SK-N-SH (cell line): Measurements from ENCODE around the gene TMEM221. TPM values are rescaled to one million over a fixed set of nuclear protein-coding genes. Genes with fewer than 3 reads are reported as not detected.

Experiments
- CTCF ChIA-PET: fragments of 300-600, 350-600 bp; formaldehyde crosslinking; extraction: SDS; loops from one replicate; lab custom pipeline; 2021; lab: Yijun Ruan, JAX
- POLR2A ChIA-PET: fragments of 350-600 bp; sonication (Branson Sonifier 250); formaldehyde crosslinking; extraction: SDS; loops from one replicate; lab custom pipeline; 2020; ENCODE audit warnings: antibody characterized with exemption, inconsistent platforms; lab: Yijun Ruan, JAX
- DNase-seq: peaks from one replicate; pipeline ENCODE4 v3.0.0; 2012
- H2AFZ ChIP-seq: fragments of 200-600 bp; sonication (generic); 2 replicates; pipeline ENCODE4 v1.8.1; 2016; ENCODE audit warnings: antibody characterized with exemption, mild to moderate bottlenecking, low read depth
- H3F3A ChIP-seq: fragments of 200-600 bp; sonication (generic); replicated peaks from 2 replicates; pipeline ENCODE3; 2016; ENCODE audit warnings: antibody characterized with exemption, mild to moderate bottlenecking; ENCODE audit not compliant: insufficient read depth
- H3K27ac ChIP-seq, 2 experiments: fragments of 200-500 bp in 1 of 2; fragments of 200-600 bp in 1 of 2; sonication (Bioruptor generic) in 1 of 2; sonication (generic), shearing (Covaris generic) in 1 of 2; 2 replicates each; pipeline versions ENCODE4 v1.5.1 to v1.6.1; 2014 to 2016; ENCODE audit warnings: low read depth in 2 of 2, inconsistent platforms in 1 of 2, low read length in 1 of 2, mild to moderate bottlenecking in 1 of 2, mixed read lengths in 1 of 2
- H3K27me3 ChIP-seq: fragments of 200-600 bp; sonication (generic), shearing (Covaris generic); 2 replicates; pipeline ENCODE4 v1.6.1; 2016; ENCODE audit warnings: mixed run types; ENCODE audit not compliant: insufficient read depth
- H3K36me3 ChIP-seq, 2 experiments: fragments of 200-500 bp in 1 of 2; fragments of 200-600 bp in 1 of 2; sonication (Bioruptor generic) in 1 of 2; sonication (generic) in 1 of 2; replicated peaks in 1 of 2; 2 replicates each; pipeline versions ENCODE3 to v1.5.1; 2014 to 2016; ENCODE audit warnings: low read length in 1 of 2, mild to moderate bottlenecking in 1 of 2; ENCODE audit not compliant: insufficient read depth in 2 of 2, control insufficient read depth in 1 of 2
- H3K4me1 ChIP-seq, 2 experiments: fragments of 200-500 bp in 1 of 2; fragments of 200-600 bp in 1 of 2; sonication (Bioruptor generic) in 1 of 2; sonication (generic), shearing (Covaris generic) in 1 of 2; 2 replicates each; pipeline versions ENCODE4 v1.5.1 to v1.6.1; 2014 to 2016; ENCODE audit warnings: low read depth in 1 of 2, low read length in 1 of 2, mixed run types in 1 of 2; ENCODE audit not compliant: insufficient read depth in 2 of 2, control insufficient read depth in 1 of 2
- H3K4me2 ChIP-seq: fragments of 200-600 bp; sonication (generic), shearing (Covaris generic); 2 replicates; pipeline ENCODE4 v1.6.1; 2017; ENCODE audit warnings: mixed run types
- H3K4me3 ChIP-seq, 2 experiments: fragments of 200-500 bp in 1 of 2; fragments of 200-600 bp in 1 of 2; sonication (Bioruptor generic) in 1 of 2; sonication (generic), shearing (Covaris generic) in 1 of 2; 2 replicates each; pipeline versions ENCODE4 v1.5.1 to v1.8.1; 2014 to 2016; ENCODE audit warnings: low read depth in 2 of 2, inconsistent platforms in 1 of 2, low read length in 1 of 2, mild to moderate bottlenecking in 1 of 2, mixed read lengths in 1 of 2, moderate library complexity in 1 of 2
- H3K79me2 ChIP-seq: fragments of 200-600 bp; sonication (generic); 2 replicates; pipeline ENCODE4 v1.8.1; 2017; ENCODE audit warnings: mild to moderate bottlenecking; ENCODE audit not compliant: insufficient read depth
- H3K9ac ChIP-seq: fragments of 200-600 bp; sonication (generic); 2 replicates; pipeline ENCODE4 v1.6.1; 2017; ENCODE audit warnings: mixed run types
- H3K9me2 ChIP-seq: fragments of 200-600 bp; sonication (generic); 2 replicates; pipeline ENCODE4 v1.6.1; 2017; ENCODE audit warnings: mixed run types
- H3K9me3 ChIP-seq: fragments of 200-600 bp; sonication (generic); 2 replicates; pipeline ENCODE4 v1.6.1; 2017; ENCODE audit warnings: mixed run types, mild to moderate bottlenecking, moderate library complexity
- H4K20me1 ChIP-seq: fragments of 200-600 bp; sonication (generic); 2 replicates; pipeline ENCODE4 v1.6.1; 2017; ENCODE audit warnings: mild to moderate bottlenecking, mixed run types; ENCODE audit not compliant: insufficient read depth
- CHD2 ChIP-seq: fragments of 150-350 bp; IDR thresholded peaks from 2 replicates; pipeline ENCODE4 v1.6.1; 2018; ENCODE audit warnings: low read length; ENCODE audit not compliant: partially characterized antibody
- ELF1 ChIP-seq: IDR thresholded peaks from 2 replicates; pipeline ENCODE4 v1.4.0; 2012
- EP300 ChIP-seq, 2 experiments: IDR thresholded peaks; 2 replicates each; pipeline versions ENCODE4 v1.4.0 to v1.6.1; 2012; ENCODE audit warnings: borderline replicate concordance in 1 of 2, low read depth in 1 of 2, low read length in 1 of 2
- EZH2phosphoT487 ChIP-seq: fragments of 200-600 bp; sonication (generic); IDR thresholded peaks from 2 replicates; pipeline ENCODE4 v1.6.1; 2017; ENCODE audit warnings: low read depth, mixed run types, mild to moderate bottlenecking, antibody characterized with exemption, moderate library complexity, borderline replicate concordance
- GABPA ChIP-seq: IDR thresholded peaks from 2 replicates; pipeline ENCODE4 v1.4.0; 2012; ENCODE audit warnings: low read depth, mild to moderate bottlenecking
- GATA2 ChIP-seq: sonication (generic); formaldehyde crosslinking; IDR thresholded peaks from 2 replicates; pipeline ENCODE4 v1.5.0; 2020; ENCODE audit warnings: mild to moderate bottlenecking, missing genetic modification reagents
- MXI1 ChIP-seq: IDR thresholded peaks from 2 replicates; pipeline ENCODE4 v1.6.1; 2012; ENCODE audit warnings: mild to moderate bottlenecking, low read depth, low read length, improper control_type of control experiment
- POLR2AphosphoS5 ChIP-seq: IDR thresholded peaks from 2 replicates; pipeline ENCODE4 v1.6.1; 2012; ENCODE audit warnings: low read depth, low read length
- RAD21 ChIP-seq: IDR thresholded peaks from 2 replicates; pipeline ENCODE4 v1.6.1; 2012; ENCODE audit warnings: mild to moderate bottlenecking, low read length
- SMC3 ChIP-seq: IDR thresholded peaks from 2 replicates; pipeline ENCODE4 v1.6.1; 2012; ENCODE audit warnings: low read depth, low read length, improper control_type of control experiment
- TAF1 ChIP-seq: IDR thresholded peaks from 2 replicates; pipeline ENCODE4 v1.6.1; 2012; ENCODE audit warnings: low read depth, mild to moderate bottlenecking, low read length, moderate library complexity, borderline replicate concordance
- TCF12 ChIP-seq: IDR thresholded peaks from 2 replicates; pipeline ENCODE4 v1.4.0; 2012
- WGBS: methylation state at CpG from one replicate; pipeline ENCODE4 v1.1.6; 2017; ENCODE audit warnings: low lambda C conversion rate; 5-methylcytosine and 5-hydroxymethylcytosine counted together
- polyA plus RNA-seq, 3 experiments: library from polyadenylated mRNA; depleted of rRNA; stranded (reverse); fragments of >200 nt; gene quantifications; 2 replicates each; pipeline ENCODE4 v1.2.3, GENCODE V29; 2012
- TF ChIP-seq, protein P1 (sequence below): fragments of 150-350 bp; IDR thresholded peaks from 2 replicates; pipeline ENCODE4 v1.6.1; 2017; ENCODE audit warnings: antibody characterized with exemption, low read length, low read depth, borderline replicate concordance
- TF ChIP-seq, protein P2 (sequence below): IDR thresholded peaks from 2 replicates; pipeline ENCODE4 v1.4.0; 2012; ENCODE audit warnings: low read depth, borderline replicate concordance
- TF ChIP-seq, protein P3 (sequence below): fragments of 150-350 bp; IDR thresholded peaks from 2 replicates; pipeline ENCODE4 v1.6.1; 2016; ENCODE audit warnings: mild to moderate bottlenecking, low read depth, low read length
- TF ChIP-seq, protein P4 (sequence below): fragments of 200-600 bp; sonication (generic); IDR thresholded peaks from 2 replicates; pipeline ENCODE4 v1.6.1; 2017; ENCODE audit warnings: antibody characterized with exemption, mild to moderate bottlenecking, moderate library complexity

Gene TMEM221
- polyA plus RNA-seq, 1 of the 3 experiments (the other 2 are of a cell fraction): 0.62 TPM

DNA sequence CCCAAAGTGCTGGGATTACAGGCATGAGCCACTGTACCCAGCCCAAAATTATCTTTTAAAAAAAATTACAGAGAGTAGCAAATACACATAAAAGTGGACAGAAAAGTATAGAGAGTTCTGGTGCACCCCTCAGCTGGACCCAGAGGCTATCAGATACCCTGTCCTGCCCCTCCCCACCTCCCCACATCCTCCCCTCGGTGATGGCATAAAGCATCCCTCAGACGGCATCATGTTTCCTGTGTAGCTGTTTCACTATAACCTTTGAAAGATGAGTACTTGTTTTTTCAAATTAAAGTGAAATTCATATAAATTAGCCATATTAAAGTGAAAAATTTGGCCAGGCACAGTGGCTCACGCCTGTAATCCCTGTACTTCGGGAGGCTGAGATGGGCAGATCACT is 41.9 kb upstream of the TMEM221 start:
- no peaks in the 10 kb centered on the region for H4K20me1 ChIP-seq
- ChIA-PET POLR2A (no interaction called here), CTCF (no interaction called here)
- H3F3A ChIP-seq: peaks cover 6% of the 10 kb centered on the region
- no peaks in the 10 kb centered on the region for H3K9me3 ChIP-seq
- H3K4me1 ChIP-seq: no peaks in the 10 kb centered on the region; a peak in 1 of 4 replicates
- WGBS: 73% methylated on average over 4 of the region's 4 CpGs
- DNase-seq: no peak
- H3K79me2 ChIP-seq: no peaks in the 10 kb centered on the region
- no peak overlapping the region for H3K4me2 ChIP-seq
- H3K27me3 ChIP-seq: no peaks in the 10 kb centered on the region
- H3K27ac ChIP-seq: no peak overlapping the region
- H3K4me3 ChIP-seq: no peak overlapping the region
- H2AFZ ChIP-seq: no peak overlapping the region
- TF ChIP-seq, protein P1, sequence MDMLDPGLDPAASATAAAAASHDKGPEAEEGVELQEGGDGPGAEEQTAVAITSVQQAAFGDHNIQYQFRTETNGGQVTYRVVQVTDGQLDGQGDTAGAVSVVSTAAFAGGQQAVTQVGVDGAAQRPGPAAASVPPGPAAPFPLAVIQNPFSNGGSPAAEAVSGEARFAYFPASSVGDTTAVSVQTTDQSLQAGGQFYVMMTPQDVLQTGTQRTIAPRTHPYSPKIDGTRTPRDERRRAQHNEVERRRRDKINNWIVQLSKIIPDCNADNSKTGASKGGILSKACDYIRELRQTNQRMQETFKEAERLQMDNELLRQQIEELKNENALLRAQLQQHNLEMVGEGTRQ: no peak
- TF ChIP-seq GATA2 (CRISPR knock-in tag) (no peak), EP300 (IDR thresholded peaks at IDR 0.05; ENCODE audit: borderline replicate concordance in 1 of 2, low read depth in 1 of 2, low read length in 1 of 2) (no peak), EZH2phosphoT487 (no peak), TCF12 (no peak), MXI1 (no peak), RAD21 (no peak), CHD2 (no peak), SMC3 (no peak), ELF1 (no peak), GABPA (no peak), TAF1 (no peak), POLR2AphosphoS5 (no peak)
- TF ChIP-seq, protein P2, sequence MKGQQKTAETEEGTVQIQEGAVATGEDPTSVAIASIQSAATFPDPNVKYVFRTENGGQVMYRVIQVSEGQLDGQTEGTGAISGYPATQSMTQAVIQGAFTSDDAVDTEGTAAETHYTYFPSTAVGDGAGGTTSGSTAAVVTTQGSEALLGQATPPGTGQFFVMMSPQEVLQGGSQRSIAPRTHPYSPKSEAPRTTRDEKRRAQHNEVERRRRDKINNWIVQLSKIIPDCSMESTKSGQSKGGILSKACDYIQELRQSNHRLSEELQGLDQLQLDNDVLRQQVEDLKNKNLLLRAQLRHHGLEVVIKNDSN: no peak
- TF ChIP-seq, protein P3, sequence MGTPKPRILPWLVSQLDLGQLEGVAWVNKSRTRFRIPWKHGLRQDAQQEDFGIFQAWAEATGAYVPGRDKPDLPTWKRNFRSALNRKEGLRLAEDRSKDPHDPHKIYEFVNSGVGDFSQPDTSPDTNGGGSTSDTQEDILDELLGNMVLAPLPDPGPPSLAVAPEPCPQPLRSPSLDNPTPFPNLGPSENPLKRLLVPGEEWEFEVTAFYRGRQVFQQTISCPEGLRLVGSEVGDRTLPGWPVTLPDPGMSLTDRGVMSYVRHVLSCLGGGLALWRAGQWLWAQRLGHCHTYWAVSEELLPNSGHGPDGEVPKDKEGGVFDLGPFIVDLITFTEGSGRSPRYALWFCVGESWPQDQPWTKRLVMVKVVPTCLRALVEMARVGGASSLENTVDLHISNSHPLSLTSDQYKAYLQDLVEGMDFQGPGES: no peak
- no peak overlapping the region for H3K9ac ChIP-seq
- peaks cover 0 to under 1% of the 10 kb centered on the region in 2 experiments for H3K36me3 ChIP-seq
- no peaks in the 10 kb centered on the region for H3K9me2 ChIP-seq

DNA sequence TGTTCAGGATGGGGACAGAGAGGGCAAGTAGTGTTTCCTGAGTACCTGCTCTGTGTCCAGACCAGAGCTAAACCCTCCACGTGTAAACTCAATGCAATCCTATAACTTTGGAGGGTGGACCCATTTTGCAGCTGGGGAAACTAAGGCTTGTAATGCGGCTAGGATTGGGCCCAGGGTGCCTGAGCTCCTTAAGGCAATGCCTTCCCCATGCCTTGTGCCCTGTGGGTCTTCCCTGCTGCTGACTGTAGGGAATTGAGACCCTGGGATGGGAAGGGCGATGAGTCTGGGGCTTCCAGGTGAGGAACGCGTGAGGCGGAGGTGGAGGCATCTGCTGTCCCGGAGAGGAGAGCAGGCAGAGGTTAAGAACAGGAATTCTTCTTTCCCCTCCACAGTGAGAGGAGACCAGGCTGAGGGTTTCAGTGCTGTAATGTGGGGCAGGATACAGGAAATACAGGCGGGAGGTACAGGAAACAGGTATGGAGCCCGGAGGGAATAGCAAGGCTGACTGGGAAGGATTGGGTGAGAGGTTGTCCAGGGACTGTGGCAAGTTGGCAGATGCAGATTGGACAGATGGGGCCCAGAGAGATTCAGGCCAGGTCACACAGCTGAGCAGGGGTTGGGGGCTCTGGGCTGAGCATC is 41.0 kb upstream of the TMEM221 start:
- Histone ChIP-seq H3K9me2 (no peaks in the 10 kb centered on the region), H3K4me1 (no peaks in the 10 kb centered on the region; a peak in 1 of 4 replicates), H3K4me3 (no peak overlapping the region), H3K4me2 (no peak overlapping the region), H4K20me1 (no peaks in the 10 kb centered on the region; the same call in 1 of the 2 replicates), H3K9ac (no peak overlapping the region), H2AFZ (no peak overlapping the region), H3K9me3 (no peaks in the 10 kb centered on the region), H3K27ac (no peak overlapping the region), H3K27me3 (no peaks in the 10 kb centered on the region)
- 99% methylated on average over 8 of the region's 9 CpGs for WGBS
- peak; percentile 1 for DNase-seq
- TF ChIP-seq, protein P1: no peak
- TF ChIP-seq, protein P4, sequence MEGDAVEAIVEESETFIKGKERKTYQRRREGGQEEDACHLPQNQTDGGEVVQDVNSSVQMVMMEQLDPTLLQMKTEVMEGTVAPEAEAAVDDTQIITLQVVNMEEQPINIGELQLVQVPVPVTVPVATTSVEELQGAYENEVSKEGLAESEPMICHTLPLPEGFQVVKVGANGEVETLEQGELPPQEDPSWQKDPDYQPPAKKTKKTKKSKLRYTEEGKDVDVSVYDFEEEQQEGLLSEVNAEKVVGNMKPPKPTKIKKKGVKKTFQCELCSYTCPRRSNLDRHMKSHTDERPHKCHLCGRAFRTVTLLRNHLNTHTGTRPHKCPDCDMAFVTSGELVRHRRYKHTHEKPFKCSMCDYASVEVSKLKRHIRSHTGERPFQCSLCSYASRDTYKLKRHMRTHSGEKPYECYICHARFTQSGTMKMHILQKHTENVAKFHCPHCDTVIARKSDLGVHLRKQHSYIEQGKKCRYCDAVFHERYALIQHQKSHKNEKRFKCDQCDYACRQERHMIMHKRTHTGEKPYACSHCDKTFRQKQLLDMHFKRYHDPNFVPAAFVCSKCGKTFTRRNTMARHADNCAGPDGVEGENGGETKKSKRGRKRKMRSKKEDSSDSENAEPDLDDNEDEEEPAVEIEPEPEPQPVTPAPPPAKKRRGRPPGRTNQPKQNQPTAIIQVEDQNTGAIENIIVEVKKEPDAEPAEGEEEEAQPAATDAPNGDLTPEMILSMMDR: peak; percentile 10; the same call in 1 of the 2 replicates
- TF ChIP-seq, all 33 proteins: peak for 1
- ChIA-PET POLR2A (no interaction called here), CTCF (interaction anchor here (0.8 kb wide), 1 partner anchor 23 kb away, joined by 4 read pairs; no protein-coding TSS in a partner anchor)
- H3K36me3 ChIP-seq: no peaks in the 10 kb centered on the region
- no peaks in the 10 kb centered on the region for H3K79me2 ChIP-seq
- peaks cover 6% of the 10 kb centered on the region for H3F3A ChIP-seq
